Colonic mucosa (tissue), 4 donors: ENCODE data around the gene MED13L. TPM values are rescaled to one million over a fixed set of nuclear protein-coding genes. Genes with fewer than 3 reads are reported as not detected.

Experiments
- DNase-seq: peaks from one replicate; pipeline ENCODE4 v3.0.0-alpha.2; 2020
- H3K27ac ChIP-seq: fragments of 200-600 bp; one replicate; pipeline ENCODE4 v1.8.0; 2021
- H3K27me3 ChIP-seq: fragments of 200-600 bp; one replicate; pipeline ENCODE4 v1.8.0; 2021
- H3K36me3 ChIP-seq: fragments of 200-600 bp; one replicate; pipeline ENCODE4 v1.8.0; 2021
- H3K4me1 ChIP-seq: fragments of 200-600 bp; one replicate; pipeline ENCODE4 v1.8.0; 2021; ENCODE audit warnings: mild to moderate bottlenecking
- H3K4me3 ChIP-seq: fragments of 200-600 bp; one replicate; pipeline ENCODE4 v1.8.0; 2021
- H3K9ac ChIP-seq, 2 donors: one replicate each; pipeline ENCODE4 v1.7.0; 2013; ENCODE audit warnings: control low read depth in 2 of 2, low read depth in 2 of 2, low read length in 2 of 2
- H3K9me3 ChIP-seq: fragments of 200-600 bp; one replicate; pipeline ENCODE4 v1.8.0; 2021
- intact Hi-C: fragments of 100-400 bp; cut with DNase I; formaldehyde crosslinking; loops from one replicate; pipeline ENCODE4 v1.14.1; 2022
- total RNA-seq, 2 donors: library from RNA; stranded (reverse); fragmentation: NEBNext Ultra II Directional in 1 of 2; extraction: Animal tissue kit (Norgen Biotek cat#: 25700) in 1 of 2; gene quantifications; one replicate each; pipeline ENCODE4 v1.2.1, GENCODE V29; 2021
- TF ChIP-seq, protein P1 (sequence below): fragments of 200-600 bp; IDR thresholded peaks from one replicate; pipeline ENCODE4 v1.8.0; 2022; ENCODE audit warnings: antibody characterized with exemption, mild to moderate bottlenecking
- donor health status: healthy.
- donor health status: DM: no; HTN: no; CAD: no.
- donor health status: DM: no; HTN: no; CAD: no.

The MED13L gene
- total RNA-seq, 2 donors from 2014 or later = 73.8 to 92.6 TPM

DNA sequence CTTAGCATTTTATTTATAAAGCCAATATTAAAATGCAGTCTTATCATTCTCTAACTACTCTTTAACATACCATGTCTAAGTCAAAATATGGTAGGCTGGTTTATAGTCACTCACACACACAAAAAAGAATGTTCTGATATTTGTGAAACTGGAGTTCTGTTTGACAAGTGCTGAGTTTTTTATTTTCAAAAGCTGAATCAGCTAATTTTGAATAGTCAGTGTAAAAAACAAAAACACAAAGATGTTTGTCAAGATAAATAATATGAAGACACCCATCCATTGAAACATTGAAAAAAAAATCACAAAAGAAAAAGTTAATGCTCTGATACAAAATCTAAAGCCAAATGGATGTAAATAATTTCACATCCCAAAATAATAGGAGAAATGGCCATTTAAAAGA, 231.5 kb downstream of the MED13L start:
- Histone ChIP-seq H3K4me3 (no peak overlapping the region), H3K9me3 (no peaks in the 10 kb centered on the region), H3K9ac (no peak overlapping the region), H3K36me3 (peaks cover 3% of the 10 kb centered on the region), H3K4me1 (no peaks in the 10 kb centered on the region), H3K27me3 (no peaks in the 10 kb centered on the region), H3K27ac (no peak overlapping the region)
- no peak for DNase-seq
- intact Hi-C loops = no loop called here
- TF ChIP-seq, protein P1, sequence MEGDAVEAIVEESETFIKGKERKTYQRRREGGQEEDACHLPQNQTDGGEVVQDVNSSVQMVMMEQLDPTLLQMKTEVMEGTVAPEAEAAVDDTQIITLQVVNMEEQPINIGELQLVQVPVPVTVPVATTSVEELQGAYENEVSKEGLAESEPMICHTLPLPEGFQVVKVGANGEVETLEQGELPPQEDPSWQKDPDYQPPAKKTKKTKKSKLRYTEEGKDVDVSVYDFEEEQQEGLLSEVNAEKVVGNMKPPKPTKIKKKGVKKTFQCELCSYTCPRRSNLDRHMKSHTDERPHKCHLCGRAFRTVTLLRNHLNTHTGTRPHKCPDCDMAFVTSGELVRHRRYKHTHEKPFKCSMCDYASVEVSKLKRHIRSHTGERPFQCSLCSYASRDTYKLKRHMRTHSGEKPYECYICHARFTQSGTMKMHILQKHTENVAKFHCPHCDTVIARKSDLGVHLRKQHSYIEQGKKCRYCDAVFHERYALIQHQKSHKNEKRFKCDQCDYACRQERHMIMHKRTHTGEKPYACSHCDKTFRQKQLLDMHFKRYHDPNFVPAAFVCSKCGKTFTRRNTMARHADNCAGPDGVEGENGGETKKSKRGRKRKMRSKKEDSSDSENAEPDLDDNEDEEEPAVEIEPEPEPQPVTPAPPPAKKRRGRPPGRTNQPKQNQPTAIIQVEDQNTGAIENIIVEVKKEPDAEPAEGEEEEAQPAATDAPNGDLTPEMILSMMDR = no peak

DNA sequence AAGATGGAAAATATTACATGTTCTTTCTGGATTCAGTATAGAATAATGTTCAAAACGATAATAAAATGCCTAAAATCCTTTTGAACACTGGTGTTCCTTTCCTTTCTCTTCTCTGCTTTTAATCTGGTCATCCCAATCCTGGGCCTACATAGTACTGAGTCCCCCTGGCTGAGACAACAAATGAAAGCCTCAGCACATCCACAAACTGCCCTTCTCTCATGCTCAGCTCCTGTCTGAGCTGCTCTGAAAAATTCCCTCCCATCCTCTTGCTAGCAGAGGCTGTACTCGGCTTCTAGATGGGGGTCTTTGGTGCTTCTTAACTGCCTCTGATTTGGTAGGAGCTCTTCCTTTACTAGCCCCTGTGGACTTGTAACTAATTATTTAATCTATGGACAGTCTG, 232.3 kb downstream of the MED13L start:
- Histone ChIP-seq H3K27ac (no peak overlapping the region), H3K36me3 (peaks cover 3% of the 10 kb centered on the region), H3K9ac (no peak overlapping the region), H3K4me1 (no peaks in the 10 kb centered on the region), H3K4me3 (no peak overlapping the region), H3K9me3 (no peaks in the 10 kb centered on the region), H3K27me3 (no peaks in the 10 kb centered on the region)
- no peak for DNase-seq
- TF ChIP-seq, protein P1 = no peak
- intact Hi-C loops = no loop called here

DNA sequence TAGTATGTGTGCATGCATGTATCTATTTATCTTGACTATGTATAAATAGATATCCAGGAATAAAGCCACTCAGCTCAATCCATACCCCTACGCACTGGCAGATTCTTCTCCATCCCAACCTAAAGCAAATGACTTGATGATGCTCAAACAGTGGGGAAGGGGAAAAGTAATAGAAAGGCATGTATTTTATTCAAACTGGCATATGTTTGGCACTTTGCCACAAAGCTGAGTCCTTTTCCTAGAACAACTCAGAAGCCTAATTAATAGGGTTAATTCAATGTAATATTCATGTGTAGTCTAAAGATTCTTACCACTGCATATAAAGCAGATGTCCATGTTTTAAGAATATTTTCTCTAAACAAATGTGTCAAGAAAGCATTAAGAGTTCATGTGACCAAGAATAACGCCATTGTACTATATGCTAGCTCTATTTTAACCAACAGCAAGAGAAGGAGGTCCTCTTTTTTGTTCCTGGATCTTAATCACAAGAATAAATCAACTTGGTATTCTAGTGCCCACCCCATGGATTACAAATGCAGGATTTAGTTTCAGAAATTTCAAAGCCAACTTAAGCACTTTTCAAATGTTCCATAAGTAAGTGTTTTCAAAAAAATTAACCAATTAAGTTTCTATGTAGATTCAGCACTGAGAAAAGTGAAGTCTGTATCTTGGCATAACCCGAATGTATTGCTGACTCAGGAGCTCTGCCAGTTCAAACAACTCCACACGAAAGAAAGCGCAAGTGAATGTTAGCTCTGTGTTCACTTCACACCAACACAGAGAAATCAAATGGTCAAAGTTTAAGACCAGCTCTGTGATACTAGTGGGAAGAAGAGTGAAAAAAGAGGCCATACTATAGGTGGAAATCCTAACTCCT, 233.6 kb downstream of the MED13L start:
- Histone ChIP-seq H3K9me3 (no peaks in the 10 kb centered on the region), H3K9ac (no peak overlapping the region), H3K27ac (no peak overlapping the region), H3K4me1 (no peaks in the 10 kb centered on the region), H3K4me3 (no peak overlapping the region), H3K36me3 (peaks cover 3% of the 10 kb centered on the region), H3K27me3 (no peaks in the 10 kb centered on the region)
- no peak for DNase-seq
- intact Hi-C loops = no loop called here
- TF ChIP-seq, protein P1 = no peak

DNA sequence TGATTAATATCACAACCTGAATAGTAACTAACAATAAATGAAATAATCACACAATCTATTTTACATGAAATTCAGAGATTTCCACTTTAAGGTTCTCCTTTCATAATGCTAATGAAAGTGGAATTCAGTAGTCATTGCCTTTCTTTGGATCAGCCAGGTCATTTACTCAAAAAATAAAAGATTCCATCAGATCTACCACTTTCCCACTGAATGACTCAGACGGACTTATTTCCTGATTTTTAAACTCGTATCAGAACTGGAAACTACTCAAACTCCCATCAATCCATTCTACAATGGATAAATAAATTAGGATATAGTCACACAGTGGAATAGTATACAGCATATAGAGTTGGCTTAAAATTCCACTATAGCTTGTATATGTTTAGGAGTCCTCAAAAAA, 237.1 kb downstream of the MED13L start:
- Histone ChIP-seq H3K27ac (no peak overlapping the region), H3K9me3 (no peaks in the 10 kb centered on the region), H3K36me3 (no peaks in the 10 kb centered on the region), H3K4me1 (no peaks in the 10 kb centered on the region), H3K4me3 (no peak overlapping the region), H3K9ac (no peak overlapping the region), H3K27me3 (no peaks in the 10 kb centered on the region)
- TF ChIP-seq, protein P1 = no peak
- intact Hi-C loops = no loop called here
- no peak for DNase-seq

DNA sequence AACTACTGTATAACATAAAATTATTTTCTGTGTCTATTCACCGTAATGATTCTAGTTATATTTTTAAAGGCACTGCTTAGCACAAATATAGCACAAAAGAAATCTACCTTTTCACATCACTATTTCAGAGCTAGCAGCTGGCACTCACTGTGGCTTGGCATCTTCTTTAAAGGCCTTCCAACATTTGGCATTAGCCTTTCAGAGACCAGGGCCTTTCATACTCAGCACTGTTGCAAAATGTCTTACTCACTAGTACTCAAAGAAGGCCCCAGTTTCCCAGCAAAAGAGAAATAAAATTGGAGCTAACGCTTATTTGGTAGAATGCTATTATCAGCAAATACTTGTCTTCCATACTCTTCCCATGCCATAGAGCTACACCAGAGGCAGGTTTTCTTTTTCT, 238.4 kb downstream of the MED13L start:
- TF ChIP-seq, protein P1 = no peak
- H3K27ac ChIP-seq = no peak overlapping the region
- intact Hi-C loops = no loop called here
- no peaks in the 10 kb centered on the region for H3K27me3 ChIP-seq
- no peak overlapping the region for H3K4me3 ChIP-seq
- no peaks in the 10 kb centered on the region for H3K4me1 ChIP-seq
- H3K9ac ChIP-seq = no peak overlapping the region
- no peaks in the 10 kb centered on the region for H3K36me3 ChIP-seq
- DNase-seq = no peak
- H3K9me3 ChIP-seq = no peaks in the 10 kb centered on the region
